B cell (primary cell): Measurements from ENCODE around the gene TSSC4. TPM values are rescaled to one million over a fixed set of nuclear protein-coding genes. Genes with fewer than 3 reads are reported as not detected.

Experiments used
- ATAC-seq: fragments of 200-7000 bp; cut with Tn5 transposase; one replicate; pipeline ENCODE4 v1.10.0; 2021; ENCODE audit warnings: low read depth, mild to moderate bottlenecking, moderate number of reproducible peaks, moderate library complexity
- CTCF ChIA-PET: fragments of 350-600 bp; sonication (Branson Sonifier 250); formaldehyde crosslinking; loops from one replicate; lab custom pipeline; 2021; ENCODE audit warnings: antibody characterized with exemption, inconsistent platforms; lab: Charles Lee
- POLR2A ChIA-PET: fragments of 350-600 bp; sonication (Branson Sonifier 250); formaldehyde crosslinking; loops from one replicate; lab custom pipeline; 2021; ENCODE audit warnings: antibody characterized with exemption; lab: Charles Lee
- DNase-seq: peaks from one replicate; pipeline ENCODE4 v3.0.0; 2013
- H2AFZ ChIP-seq: 2 replicates; pipeline ENCODE4 v1.6.1; 2012; ENCODE audit warnings: mild to moderate bottlenecking, low read depth, low read length; ENCODE audit not compliant: insufficient read depth, poor library complexity, severe bottlenecking
- H3K27ac ChIP-seq, 2 donors: 1 replicate in 1 of 2; 2 replicates in 1 of 2; pipeline ENCODE4 v1.5.1; 2012 to 2013; ENCODE audit warnings: low read length in 2 of 2, mild to moderate bottlenecking in 2 of 2, moderate library complexity in 1 of 2
- H3K27me3 ChIP-seq, 4 experiments: fragments of 200-600 bp in 1 of 4; sonication (generic) in 1 of 4; replicated peaks in 1 of 4; 1 replicate in 2 of 4; 2 replicates in 2 of 4; pipeline versions ENCODE4 v1.6.1 to v1.7.0; 2013 to 2016; ENCODE audit warnings: low read length in 3 of 4, mild to moderate bottlenecking in 2 of 4, mixed read lengths in 1 of 4, moderate library complexity in 1 of 4; ENCODE audit not compliant: insufficient read depth in 4 of 4, control insufficient read depth in 3 of 4; ENCODE audit errors: control extremely low read depth in 1 of 4
- H3K36me3 ChIP-seq, 2 experiments: replicated peaks in 1 of 2; 1 replicate in 1 of 2; 2 replicates in 1 of 2; pipeline versions ENCODE4 v1.6.1 to v1.7.1; 2013; ENCODE audit warnings: low read length in 1 of 2; ENCODE audit not compliant: insufficient read depth in 2 of 2, control insufficient read depth in 1 of 2; ENCODE audit errors: control extremely low read depth in 1 of 2, extremely low read depth in 1 of 2
- H3K4me1 ChIP-seq, 2 donors: fragments of 200-600 bp in 1 of 2; sonication (generic) in 1 of 2; 1 replicate in 1 of 2; 2 replicates in 1 of 2; pipeline versions ENCODE4 v1.5.1 to v1.6.1; 2013 to 2017; ENCODE audit warnings: low read length in 2 of 2; ENCODE audit not compliant: control insufficient read depth in 2 of 2, insufficient read depth in 2 of 2
- H3K4me2 ChIP-seq: replicated peaks from 2 replicates; pipeline ENCODE3; 2012; ENCODE audit warnings: mild to moderate bottlenecking, low read depth, low read length; ENCODE audit not compliant: poor library complexity, severe bottlenecking
- H3K4me3 ChIP-seq, 5 experiments: fragments of 200-600 bp in 1 of 5; sonication (generic) in 1 of 5; 1 replicate in 3 of 5; 2 replicates in 2 of 5; pipeline versions ENCODE4 v1.5.1 to v1.7.0; 2011 to 2016; ENCODE audit warnings: low read length in 4 of 5, mild to moderate bottlenecking in 4 of 5, low read depth in 2 of 5, control low read depth in 1 of 5, moderate library complexity in 1 of 5; ENCODE audit not compliant: insufficient read depth in 1 of 5; ENCODE audit errors: control extremely low read depth in 1 of 5, extremely low read depth in 1 of 5
- H3K79me2 ChIP-seq: fragments of 200-600 bp; sonication (generic); one replicate; pipeline ENCODE4 v1.6.0; 2016; ENCODE audit warnings: low read length; ENCODE audit not compliant: control insufficient read depth, insufficient read depth
- H3K9ac ChIP-seq: fragments of 200-600 bp; sonication (generic); 2 replicates; pipeline ENCODE4 v1.6.1; 2017; ENCODE audit warnings: mild to moderate bottlenecking, low read length, moderate library complexity
- H3K9me3 ChIP-seq, 3 donors: one replicate each; pipeline versions ENCODE4 v1.6.1 to v1.7.1; 2013; ENCODE audit warnings: low read length in 2 of 3; ENCODE audit not compliant: control insufficient read depth in 2 of 3, insufficient read depth in 1 of 3; ENCODE audit errors: control extremely low read depth in 1 of 3
- H4K20me1 ChIP-seq: 2 replicates; pipeline ENCODE4 v1.6.0; 2012; ENCODE audit warnings: mild to moderate bottlenecking, low read length; ENCODE audit not compliant: insufficient read depth, control insufficient read depth, poor library complexity, severe bottlenecking
- H3K27ac Mint-ChIP-seq: one replicate; pipeline ENCODE4 v1.8.0; 2021; ENCODE audit warnings: mixed read lengths
- H3K27me3 Mint-ChIP-seq: one replicate; pipeline ENCODE4 v1.8.0; 2021; ENCODE audit warnings: mixed read lengths
- H3K4me1 Mint-ChIP-seq: one replicate; pipeline ENCODE4 v1.8.0; 2021; ENCODE audit warnings: mixed read lengths
- H3K4me3 Mint-ChIP-seq: one replicate; pipeline ENCODE4 v1.8.0; 2021; ENCODE audit warnings: mixed read lengths
- H3K9me3 Mint-ChIP-seq: one replicate; pipeline ENCODE4 v1.8.0; 2022; ENCODE audit warnings: mixed read lengths; ENCODE audit not compliant: insufficient read depth
- EZH2 ChIP-seq: IDR thresholded peaks from 2 replicates; pipeline ENCODE4 v1.6.1; 2012; ENCODE audit warnings: borderline replicate concordance, low read depth, mild to moderate bottlenecking, moderate library complexity, low read length; ENCODE audit not compliant: insufficient read depth, poor library complexity, severe bottlenecking
- whole genome bisulfite sequencing: methylation state at CpG from one replicate; pipeline ENCODE4 v1.1.5; 2013; ENCODE audit warnings: missing lambda C conversion rate; ENCODE audit not compliant: insufficient coverage; 5-methylcytosine and 5-hydroxymethylcytosine counted together
- intact Hi-C: fragments of 100-400 bp; cut with micrococcal nuclease; formaldehyde crosslinking; loops from one replicate; pipeline ENCODE4 v1.10.0; 2022
- polyA plus RNA-seq: library from polyadenylated mRNA; depleted of rRNA; stranded (reverse); fragments of >200 nt; gene quantifications from 2 replicates; pipeline ENCODE4 v1.2.3, GENCODE V29; 2012
- total RNA-seq, 2 donors: library from RNA; stranded (reverse); fragments of 120-200 nt in 1 of 2; gene quantifications; 1 replicate in 1 of 2; 2 replicates in 1 of 2; pipeline versions ENCODE4 v1.2.3 to v1.2.4, GENCODE V29; 2013 to 2022
- TF ChIP-seq, protein P1 (sequence below): fragments of 200-600 bp; IDR thresholded peaks from one replicate; pipeline ENCODE4 v1.8.0; 2022; ENCODE audit warnings: antibody characterized with exemption, mild to moderate bottlenecking

TSSC4 gene
- total and polyA plus RNA-seq, 2 donors (not counting 1 experiment from before 2014, with no cell fraction given), result 49.4 to 57.5 TPM

DNA sequence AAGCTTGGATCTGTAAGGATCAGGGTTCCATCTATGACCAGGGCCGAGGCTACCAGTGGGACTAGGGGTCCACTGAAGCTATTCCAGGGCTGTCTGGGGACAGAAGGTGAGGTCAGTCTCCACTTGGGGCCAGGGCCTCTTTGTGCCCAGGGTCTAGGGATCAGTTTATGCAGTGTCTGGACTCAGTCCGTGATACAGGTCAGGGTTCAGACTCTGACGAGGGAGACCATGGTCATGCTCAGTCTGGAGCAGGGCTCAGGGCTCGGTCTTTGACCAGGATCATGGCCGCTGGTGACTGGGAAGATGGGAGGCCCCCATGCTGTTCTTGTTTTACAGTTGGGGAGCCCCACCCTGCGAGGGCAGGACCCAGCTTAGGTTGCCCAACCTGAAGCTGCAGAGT lies 11.8 kb downstream of the TSSC4 start:
- Histone ChIP-seq H3K9ac (no peak overlapping the region), H3K9me3 (no peaks in the 10 kb centered on the region), H3K4me3 (no peak overlapping the region), H2AFZ (no peak overlapping the region), H3K27me3 (no peaks in the 10 kb centered on the region), H3K4me1 (no peaks in the 10 kb centered on the region), H3K4me2 (no peak overlapping the region), H3K27ac (no peak overlapping the region), H4K20me1 (no peaks in the 10 kb centered on the region), H3K79me2 (no peaks in the 10 kb centered on the region), H3K36me3 (no peaks in the 10 kb centered on the region)
- Mint-ChIP-seq H3K27ac (no peak overlapping the region), H3K4me1 (no peaks in the 10 kb centered on the region), H3K27me3 (no peaks in the 10 kb centered on the region), H3K4me3 (no peak overlapping the region), H3K9me3 (no peaks in the 10 kb centered on the region)
- DNase-seq (no peak), ATAC-seq (no peak)
- WGBS, result 93% methylated on average over 6 of the region's 6 CpGs
- ChIA-PET CTCF (interaction anchor here (0.6 to 1.2 kb wide), 3 partner anchors 108 to 788 kb away, joined by 3 to 4 read pairs (median 4); no protein-coding TSS in a partner anchor), POLR2A (no interaction called here)
- intact Hi-C loops, result no loop called here
- no peak for TF ChIP-seq EZH2
- TF ChIP-seq, protein P1, sequence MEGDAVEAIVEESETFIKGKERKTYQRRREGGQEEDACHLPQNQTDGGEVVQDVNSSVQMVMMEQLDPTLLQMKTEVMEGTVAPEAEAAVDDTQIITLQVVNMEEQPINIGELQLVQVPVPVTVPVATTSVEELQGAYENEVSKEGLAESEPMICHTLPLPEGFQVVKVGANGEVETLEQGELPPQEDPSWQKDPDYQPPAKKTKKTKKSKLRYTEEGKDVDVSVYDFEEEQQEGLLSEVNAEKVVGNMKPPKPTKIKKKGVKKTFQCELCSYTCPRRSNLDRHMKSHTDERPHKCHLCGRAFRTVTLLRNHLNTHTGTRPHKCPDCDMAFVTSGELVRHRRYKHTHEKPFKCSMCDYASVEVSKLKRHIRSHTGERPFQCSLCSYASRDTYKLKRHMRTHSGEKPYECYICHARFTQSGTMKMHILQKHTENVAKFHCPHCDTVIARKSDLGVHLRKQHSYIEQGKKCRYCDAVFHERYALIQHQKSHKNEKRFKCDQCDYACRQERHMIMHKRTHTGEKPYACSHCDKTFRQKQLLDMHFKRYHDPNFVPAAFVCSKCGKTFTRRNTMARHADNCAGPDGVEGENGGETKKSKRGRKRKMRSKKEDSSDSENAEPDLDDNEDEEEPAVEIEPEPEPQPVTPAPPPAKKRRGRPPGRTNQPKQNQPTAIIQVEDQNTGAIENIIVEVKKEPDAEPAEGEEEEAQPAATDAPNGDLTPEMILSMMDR, result no peak

DNA sequence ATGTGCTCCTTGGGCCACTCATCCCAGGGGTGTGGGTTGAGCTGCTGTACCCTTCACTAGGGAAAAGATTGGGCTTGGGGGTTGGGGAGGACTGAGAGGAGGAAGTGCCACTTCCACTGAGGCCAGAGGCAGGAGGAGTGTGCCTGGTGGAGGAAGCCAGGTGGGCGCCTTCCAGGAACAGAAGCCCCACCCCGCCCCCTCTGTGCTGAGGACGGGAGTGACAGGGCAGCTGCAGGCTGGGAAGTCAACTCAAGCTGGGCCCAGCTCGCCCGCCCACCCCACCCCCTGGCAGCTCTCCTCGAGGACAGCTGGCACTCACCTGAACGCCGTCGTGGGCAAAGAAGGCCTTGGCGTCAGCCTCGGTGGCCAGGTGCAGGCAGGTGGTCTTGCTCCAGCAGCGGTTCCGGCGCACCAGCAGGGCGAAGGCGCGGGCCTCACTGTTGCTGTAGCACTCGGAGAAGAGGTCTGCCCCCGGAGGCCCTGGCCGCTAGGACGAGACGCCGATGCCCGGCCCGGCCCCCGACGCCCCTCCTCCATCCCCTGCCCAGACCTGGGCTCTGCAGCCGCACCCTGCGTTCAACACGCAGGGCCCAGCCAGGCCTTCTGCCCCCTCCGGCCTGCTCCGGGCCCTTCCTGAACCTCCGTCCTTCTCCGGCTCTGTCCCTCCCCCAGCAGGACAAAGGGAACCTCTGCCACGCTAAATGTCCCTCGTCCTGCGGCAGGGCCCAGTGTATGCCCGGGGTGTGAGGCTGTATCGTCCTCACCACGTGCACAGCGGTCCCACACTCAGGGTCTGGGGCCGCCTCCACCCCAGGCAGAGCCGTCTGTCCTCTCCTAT lies 13.4 kb downstream of the TSSC4 start:
- Histone ChIP-seq H3K9me3 (no peaks in the 10 kb centered on the region), H3K79me2 (no peaks in the 10 kb centered on the region), H3K9ac (no peak overlapping the region), H3K4me3 (no peak overlapping the region), H2AFZ (no peak overlapping the region), H3K27me3 (no peaks in the 10 kb centered on the region), H3K36me3 (no peaks in the 10 kb centered on the region), H4K20me1 (no peaks in the 10 kb centered on the region), H3K4me2 (no peak overlapping the region), H3K27ac (no peak overlapping the region), H3K4me1 (no peaks in the 10 kb centered on the region)
- 88% methylated on average over 43 of the region's 43 CpGs for WGBS
- intact Hi-C loops, result no loop called here
- no peak overlapping the region for H3K27ac Mint-ChIP-seq
- H3K4me1 Mint-ChIP-seq, result no peaks in the 10 kb centered on the region
- ChIA-PET CTCF (interaction anchor here (11.1 kb wide), 1 partner anchor 109 kb away, joined by 583 read pairs; the partner anchor contains the start of genes C11orf21 and TSPAN32), POLR2A (no interaction called here)
- no peak overlapping the region for H3K4me3 Mint-ChIP-seq
- no peak for TF ChIP-seq EZH2
- TF ChIP-seq, protein P1, result no peak
- no peaks in the 10 kb centered on the region for H3K27me3 Mint-ChIP-seq
- no peak for DNase-seq
- H3K9me3 Mint-ChIP-seq, result no peaks in the 10 kb centered on the region
- ATAC-seq, result no peak
